MM.1S (cell line): ENCODE measurements around the gene EMILIN1.

ENCODE experiments used
- DNase-seq: peaks from one replicate; pipeline ENCODE4 v3.0.0-alpha.2; 2015
- H2AFZ ChIP-seq: fragments of 300-600 bp; sonication (generic); 2 replicates; pipeline ENCODE4 v1.6.0; 2016; ENCODE audit warnings: antibody characterized with exemption, low read length
- H3F3A ChIP-seq: fragments of 300-600 bp; sonication (generic); 2 replicates; pipeline ENCODE4 v1.6.1; 2016; ENCODE audit warnings: mild to moderate bottlenecking, antibody characterized with exemption, low read length, moderate library complexity, mixed read lengths; ENCODE audit not compliant: insufficient read depth
- H3K27ac ChIP-seq: fragments of 300-600 bp; sonication (generic); 2 replicates; pipeline ENCODE4 v1.5.1; 2016; ENCODE audit warnings: mild to moderate bottlenecking, low read length
- H3K27me3 ChIP-seq: fragments of 300-600 bp; sonication (generic); replicated peaks from 2 replicates; pipeline ENCODE4 v1.6.0; 2016; ENCODE audit warnings: low read length; ENCODE audit not compliant: insufficient read depth
- H3K36me3 ChIP-seq: fragments of 300-600 bp; sonication (generic); replicated peaks from 2 replicates; pipeline ENCODE4 v1.6.1; 2016; ENCODE audit warnings: mild to moderate bottlenecking, low read length, mixed read lengths; ENCODE audit not compliant: insufficient read depth
- H3K4me1 ChIP-seq: fragments of 300-600 bp; sonication (generic); 2 replicates; pipeline ENCODE4 v1.6.1; 2016; ENCODE audit warnings: low read length, mixed read lengths
- H3K4me2 ChIP-seq: fragments of 300-600 bp; sonication (generic); 2 replicates; pipeline ENCODE4 v1.6.0; 2016; ENCODE audit warnings: low read depth, low read length
- H3K4me3 ChIP-seq: fragments of 300-600 bp; sonication (generic); 2 replicates; pipeline ENCODE4 v1.5.1; 2016; ENCODE audit warnings: low read length, mixed read lengths
- H3K79me2 ChIP-seq: fragments of 300-600 bp; sonication (generic); 2 replicates; pipeline ENCODE4 v1.6.1; 2016; ENCODE audit warnings: mixed run types, low read length, mixed read lengths
- H3K9ac ChIP-seq: fragments of 300-600 bp; sonication (generic); 2 replicates; pipeline ENCODE4 v1.6.1; 2016; ENCODE audit warnings: low read length, mixed read lengths
- H3K9me2 ChIP-seq: fragments of 300-600 bp; sonication (generic); replicated peaks from 2 replicates; pipeline ENCODE4 v1.6.1; 2016; ENCODE audit warnings: mild to moderate bottlenecking, low read length, mixed read lengths; ENCODE audit not compliant: insufficient read depth
- H3K9me3 ChIP-seq: fragments of 300-600 bp; sonication (generic); replicated peaks from 2 replicates; pipeline ENCODE4 v1.6.1; 2016; ENCODE audit warnings: mild to moderate bottlenecking, low read length, mixed read lengths; ENCODE audit not compliant: insufficient read depth
- H4K20me1 ChIP-seq: fragments of 300-600 bp; sonication (generic); 2 replicates; pipeline ENCODE4 v1.6.1; 2016; ENCODE audit warnings: mild to moderate bottlenecking, low read length, moderate library complexity, mixed read lengths; ENCODE audit not compliant: insufficient read depth
- CTCF ChIP-seq: fragments of 300-600 bp; sonication (generic); IDR thresholded peaks from 2 replicates; pipeline ENCODE4 v1.5.1; 2016; ENCODE audit warnings: antibody characterized with exemption, low read length, mixed read lengths
- EZH2 ChIP-seq: fragments of 300-600 bp; sonication (generic); optimal IDR thresholded peaks from 2 replicates; pipeline ENCODE3; 2017; ENCODE audit warnings: low read depth, mild to moderate bottlenecking, antibody characterized with exemption, low read length, mixed read lengths
- EZH2phosphoT487 ChIP-seq: fragments of 300-600 bp; sonication (generic); IDR thresholded peaks from 2 replicates; pipeline ENCODE4 v1.6.1; 2018; ENCODE audit warnings: antibody characterized with exemption, low read length

EMILIN1 gene

GRCh38 chr2:27039871-27040270 is 38.5 kb upstream of the EMILIN1 start:
- H4K20me1 ChIP-seq = no peaks in the 10 kb centered on the region
- no peaks in the 10 kb centered on the region for H3K27me3 ChIP-seq
- DNase-seq = no peak
- H3K4me3 ChIP-seq = no peak overlapping the region
- TF ChIP-seq CTCF = no peak
- H3K79me2 ChIP-seq = peaks cover 21% of the 10 kb centered on the region
- H3K4me2 ChIP-seq = no peak overlapping the region
- no peak overlapping the region for H3K27ac ChIP-seq
- H3K9me3 ChIP-seq = no peaks in the 10 kb centered on the region
- no peaks in the 10 kb centered on the region for H3K9me2 ChIP-seq
- H3K36me3 ChIP-seq = peaks cover 11% of the 10 kb centered on the region
- H3K9ac ChIP-seq = no peak overlapping the region
- no peaks in the 10 kb centered on the region for H3K4me1 ChIP-seq
- no peaks in the 10 kb centered on the region for H3F3A ChIP-seq
- H2AFZ ChIP-seq = no peak overlapping the region

GRCh38 chr2:27040282-27040681 is 38.1 kb upstream of the EMILIN1 start:
- Histone ChIP-seq H3K36me3 (peaks cover 11% of the 10 kb centered on the region), H3F3A (no peaks in the 10 kb centered on the region), H3K4me2 (no peak overlapping the region), H2AFZ (no peak overlapping the region), H3K27ac (no peak overlapping the region), H3K4me3 (no peak overlapping the region), H3K79me2 (peaks cover 17% of the 10 kb centered on the region), H4K20me1 (no peaks in the 10 kb centered on the region), H3K9ac (no peak overlapping the region), H3K9me2 (no peaks in the 10 kb centered on the region), H3K9me3 (no peaks in the 10 kb centered on the region), H3K27me3 (no peaks in the 10 kb centered on the region), H3K4me1 (no peaks in the 10 kb centered on the region)
- TF ChIP-seq CTCF = no peak
- no peak for TF ChIP-seq EZH2
- TF ChIP-seq EZH2phosphoT487 = no peak
- no peak for DNase-seq

- no peak overlapping the region for H3K27ac ChIP-seq
- no peaks in the 10 kb centered on the region for H4K20me1 ChIP-seq
- no peaks in the 10 kb centered on the region for H3K9me3 ChIP-seq
- H3K36me3 ChIP-seq = peaks cover 11% of the 10 kb centered on the region
- H3K9ac ChIP-seq = no peak overlapping the region
- peaks cover 3% of the 10 kb centered on the region for H3K79me2 ChIP-seq
- TF ChIP-seq CTCF = no peak
- TF ChIP-seq EZH2 = no peak
- no peak for TF ChIP-seq EZH2phosphoT487
- no peaks in the 10 kb centered on the region for H3K27me3 ChIP-seq
- no peak overlapping the region for H2AFZ ChIP-seq
- H3K4me3 ChIP-seq = no peak overlapping the region
- no peak overlapping the region for H3K4me2 ChIP-seq
- no peaks in the 10 kb centered on the region for H3K4me1 ChIP-seq
- no peak for DNase-seq
- H3F3A ChIP-seq = no peaks in the 10 kb centered on the region
- H3K9me2 ChIP-seq = no peaks in the 10 kb centered on the region
Measured at GRCh38 chr2:27041752-27042151, 36.7 kb upstream of the EMILIN1 start.
